Fibroblast of peridontal ligament (primary cell): ENCODE data around the gene NEXN.

Experiments
- DNase-seq: peaks from one replicate; pipeline ENCODE4 v3.0.0-alpha.2; 2010; ENCODE audit errors: extremely low read depth

The NEXN gene

GRCh38 chr1:77888081-77888780, at the start of gene NEXN:
Gene NEXN (plus strand): TSS chr1:77888624. CDS start chr1:77916107, 27,483 bp downstream.
- peak; percentile 89 for DNase-seq

GRCh38 chr1:77841574-77841973, 46.9 kb upstream of the NEXN start:
- DNase-seq, result no peak

GRCh38 chr1:77845951-77846350, 42.5 kb upstream of the NEXN start:
- no peak for DNase-seq

- DNase-seq, result no peak
Measured at GRCh38 chr1:77846966-77847365, 41.5 kb upstream of the NEXN start.

- no peak for DNase-seq
Measured at GRCh38 chr1:77847621-77848080, 40.8 kb upstream of the NEXN start.

- DNase-seq, result no peak
Measured at GRCh38 chr1:77850082-77850481, 38.3 kb upstream of the NEXN start.

- peak; percentile 48 for DNase-seq
Measured at GRCh38 chr1:77857552-77857951, 30.9 kb upstream of the NEXN start.

- DNase-seq, result no peak
Measured at GRCh38 chr1:77858725-77859124, 29.7 kb upstream of the NEXN start.

GRCh38 chr1:77859248-77859647, 29.2 kb upstream of the NEXN start:
- no peak for DNase-seq

GRCh38 chr1:77866296-77866695, 22.1 kb upstream of the NEXN start:
- no peak for DNase-seq

- no peak for DNase-seq
Measured at GRCh38 chr1:77872645-77873044, 15.8 kb upstream of the NEXN start.

GRCh38 chr1:77873461-77873860, 15.0 kb upstream of the NEXN start:
- no peak for DNase-seq

GRCh38 chr1:77874804-77875445, 13.5 kb upstream of the NEXN start:
- peak; percentile 30 for DNase-seq

- DNase-seq, result peak; percentile 45
Measured at GRCh38 chr1:77876884-77877283, 11.5 kb upstream of the NEXN start.

GRCh38 chr1:77881061-77881460, 7.4 kb upstream of the NEXN start:
- no peak for DNase-seq

GRCh38 chr1:77882411-77882810, 6.0 kb upstream of the NEXN start:
- no peak for DNase-seq

- peak; percentile 79 for DNase-seq
Measured at GRCh38 chr1:77888781-77889642, 588 bp downstream of the NEXN start.

GRCh38 chr1:77889671-77890070, 1.2 kb downstream of the NEXN start:
- DNase-seq, result peak; percentile 81

GRCh38 chr1:77891200-77891599, 2.8 kb downstream of the NEXN start:
- no peak for DNase-seq

- DNase-seq, result no peak
Measured at GRCh38 chr1:77899647-77900320, 11.4 kb downstream of the NEXN start.

- DNase-seq, result peak; percentile 81
Measured at GRCh38 chr1:77900687-77901293, 12.4 kb downstream of the NEXN start.
